ENCODE measurements around the gene PHACTR3. TPM values are rescaled to one million over a fixed set of nuclear protein-coding genes. Genes with fewer than 3 reads are reported as not detected.

The PHACTR3 gene
- total RNA-seq, 1 experiment from 2014 or later = 0.11 TPM

DNA sequence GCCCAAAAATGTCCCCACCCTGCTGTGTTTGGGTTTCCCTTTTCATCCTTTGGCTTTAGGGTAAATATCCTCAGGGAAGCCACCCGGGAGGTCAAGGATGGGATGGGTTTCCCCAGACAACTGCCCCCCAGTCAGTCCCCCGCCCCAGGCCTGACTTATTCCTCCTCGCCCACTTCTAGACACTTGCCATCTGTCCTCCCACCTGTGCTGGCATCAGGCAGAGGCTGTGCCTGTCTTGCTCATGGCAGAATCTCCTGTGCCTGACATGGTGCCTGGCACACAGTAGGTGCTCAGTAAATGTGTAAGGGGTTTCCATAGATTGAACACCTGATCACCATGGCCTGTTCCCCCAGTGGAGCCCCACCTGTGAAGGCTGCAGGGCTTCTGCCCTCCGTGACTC lies 141.8 kb downstream of the PHACTR3 start:
- ChIA-PET POLR2A (no interaction called here), CTCF (interaction anchor here (1.0 kb wide), 1 partner anchor 148 kb away, joined by 3 read pairs; no protein-coding TSS in a partner anchor)
- no peaks in the 10 kb centered on the region for H3K36me3 ChIP-seq (ENCODE audit: control insufficient read depth, insufficient read depth, low read length)
- intact Hi-C loops (cut with micrococcal nuclease; ENCODE audit: unreplicated experiment) = no loop called here
- no peaks in the 10 kb centered on the region for H3K4me1 Mint-ChIP-seq (ENCODE audit: low read depth, unreplicated experiment)
- peaks cover 43% of the 10 kb centered on the region for H3K27me3 Mint-ChIP-seq (ENCODE audit: insufficient read depth, unreplicated experiment)
- TF ChIP-seq, protein P1, sequence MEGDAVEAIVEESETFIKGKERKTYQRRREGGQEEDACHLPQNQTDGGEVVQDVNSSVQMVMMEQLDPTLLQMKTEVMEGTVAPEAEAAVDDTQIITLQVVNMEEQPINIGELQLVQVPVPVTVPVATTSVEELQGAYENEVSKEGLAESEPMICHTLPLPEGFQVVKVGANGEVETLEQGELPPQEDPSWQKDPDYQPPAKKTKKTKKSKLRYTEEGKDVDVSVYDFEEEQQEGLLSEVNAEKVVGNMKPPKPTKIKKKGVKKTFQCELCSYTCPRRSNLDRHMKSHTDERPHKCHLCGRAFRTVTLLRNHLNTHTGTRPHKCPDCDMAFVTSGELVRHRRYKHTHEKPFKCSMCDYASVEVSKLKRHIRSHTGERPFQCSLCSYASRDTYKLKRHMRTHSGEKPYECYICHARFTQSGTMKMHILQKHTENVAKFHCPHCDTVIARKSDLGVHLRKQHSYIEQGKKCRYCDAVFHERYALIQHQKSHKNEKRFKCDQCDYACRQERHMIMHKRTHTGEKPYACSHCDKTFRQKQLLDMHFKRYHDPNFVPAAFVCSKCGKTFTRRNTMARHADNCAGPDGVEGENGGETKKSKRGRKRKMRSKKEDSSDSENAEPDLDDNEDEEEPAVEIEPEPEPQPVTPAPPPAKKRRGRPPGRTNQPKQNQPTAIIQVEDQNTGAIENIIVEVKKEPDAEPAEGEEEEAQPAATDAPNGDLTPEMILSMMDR (IDR thresholded peaks at IDR 0.05; ENCODE audit: insufficient read depth in 1 of 2, low read depth in 1 of 2, low read length in 1 of 2, severe bottlenecking in 1 of 2, unreplicated experiment in 1 of 2) = no peak
- H3K27me3 ChIP-seq (replicated peaks; ENCODE audit: control insufficient read depth, insufficient read depth, low read length) = peaks cover 4% of the 10 kb centered on the region
- H3K4me1 ChIP-seq = no peaks in the 10 kb centered on the region
- BruUV-seq (replicated peaks) = no TSS peak
- no peaks in the 10 kb centered on the region for H3K36me3 Mint-ChIP-seq (ENCODE audit: insufficient read depth, unreplicated experiment)
- no peak overlapping the region for H3K4me3 Mint-ChIP-seq (ENCODE audit: unreplicated experiment)
- H3K9me3 ChIP-seq = no peaks in the 10 kb centered on the region
- no peak overlapping the region for H3K4me3 ChIP-seq (ENCODE audit: low read depth, low read length)
- no peaks in the 10 kb centered on the region for H3K9me3 Mint-ChIP-seq (ENCODE audit: unreplicated experiment)
- H3K27ac Mint-ChIP-seq (ENCODE audit: unreplicated experiment) = no peak overlapping the region
- no peak for DNase-seq

DNA sequence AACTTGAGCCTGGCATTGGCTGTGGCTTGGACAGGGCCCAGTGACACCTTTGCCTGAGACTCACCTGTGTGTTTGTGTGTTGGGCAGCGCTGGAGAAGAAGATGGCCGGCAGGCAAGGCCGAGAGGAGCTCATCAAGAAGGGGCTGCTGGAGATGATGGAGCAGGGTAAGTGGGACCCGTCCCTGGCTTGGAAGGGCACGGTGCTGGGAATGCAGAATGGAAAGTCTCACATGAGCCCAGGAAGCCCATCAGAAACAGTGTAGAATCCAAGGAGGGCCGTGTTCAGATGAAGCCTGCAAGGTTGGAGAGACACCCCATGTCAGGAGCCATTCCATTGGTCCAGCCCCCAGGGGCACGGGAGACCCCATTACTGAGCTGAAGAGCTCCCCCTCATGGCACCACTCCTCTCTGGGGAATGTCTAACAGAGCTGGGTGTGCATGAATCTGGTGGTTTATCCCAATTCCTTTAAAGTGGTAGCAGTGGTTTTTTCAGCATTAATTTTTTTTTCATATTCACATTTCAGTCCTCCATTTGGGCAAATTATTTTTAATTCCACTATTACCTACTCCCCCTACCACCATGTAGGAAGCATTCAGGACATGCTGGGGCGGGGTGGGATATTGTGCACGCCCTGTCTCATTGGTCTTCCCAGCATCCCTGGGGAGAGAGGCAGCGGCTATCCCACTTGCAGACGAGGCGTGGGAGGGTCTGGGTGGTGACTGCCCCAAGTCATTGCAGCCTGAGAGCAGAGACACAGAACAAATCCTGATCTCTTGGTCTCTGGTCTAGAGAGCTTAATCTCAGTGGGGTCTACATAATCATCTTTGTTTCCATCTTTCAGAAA lies 143.6 kb downstream of the PHACTR3 start:
- Histone ChIP-seq H3K4me3 (ENCODE audit: low read depth, low read length) (no peak overlapping the region), H3K36me3 (ENCODE audit: control insufficient read depth, insufficient read depth, low read length) (no peaks in the 10 kb centered on the region), H3K27me3 (replicated peaks; ENCODE audit: control insufficient read depth, insufficient read depth, low read length) (peaks cover 6% of the 10 kb centered on the region), H3K9me3 (no peaks in the 10 kb centered on the region), H3K4me1 (no peaks in the 10 kb centered on the region)
- Mint-ChIP-seq H3K4me3 (ENCODE audit: unreplicated experiment) (no peak overlapping the region), H3K27me3 (ENCODE audit: insufficient read depth, unreplicated experiment) (peaks cover 50% of the 10 kb centered on the region), H3K36me3 (ENCODE audit: insufficient read depth, unreplicated experiment) (no peaks in the 10 kb centered on the region), H3K9me3 (ENCODE audit: unreplicated experiment) (no peaks in the 10 kb centered on the region), H3K27ac (ENCODE audit: unreplicated experiment) (no peak overlapping the region), H3K4me1 (ENCODE audit: low read depth, unreplicated experiment) (no peaks in the 10 kb centered on the region)
- no peak for DNase-seq
- no TSS peak for BruUV-seq (replicated peaks)
- CTCF ChIA-PET = interaction anchor here (1.0 kb wide), 1 partner anchor 220 kb away, joined by 3 read pairs; no protein-coding TSS in a partner anchor
- TF ChIP-seq, protein P1 (IDR thresholded peaks at IDR 0.05; ENCODE audit: insufficient read depth in 1 of 2, low read depth in 1 of 2, low read length in 1 of 2, severe bottlenecking in 1 of 2, unreplicated experiment in 1 of 2) = no peak
- POLR2A ChIA-PET = no interaction called here
- intact Hi-C loops (cut with micrococcal nuclease; ENCODE audit: unreplicated experiment) = no loop called here

DNA sequence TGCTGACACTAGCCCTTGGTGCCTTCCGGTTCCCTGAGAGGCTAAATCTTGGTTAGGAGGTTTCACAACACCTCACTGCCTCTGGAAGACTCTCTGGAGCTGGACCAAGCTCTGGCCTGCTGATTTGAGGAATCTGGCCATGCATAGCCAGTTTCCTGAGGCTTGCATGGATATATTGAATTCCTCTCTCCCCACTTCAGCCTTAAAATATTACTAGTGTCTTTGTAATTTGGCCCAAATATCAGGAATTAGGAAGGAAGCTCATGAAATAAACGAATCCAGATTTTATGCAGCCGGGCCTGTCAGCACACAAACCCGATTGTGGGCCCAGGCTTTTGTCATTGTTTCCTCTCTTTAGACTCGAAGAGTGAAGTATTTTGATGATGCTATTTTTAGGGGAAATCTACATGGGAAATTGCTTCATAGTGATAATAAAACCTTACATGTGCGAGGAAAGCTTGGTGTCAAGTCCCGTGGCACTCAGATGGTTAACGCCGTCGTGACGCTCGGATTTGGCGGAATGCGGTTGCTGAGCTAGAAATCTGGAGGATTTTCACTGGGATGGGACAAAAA lies 144.4 kb downstream of the PHACTR3 start:
- TF ChIP-seq, protein P1 (IDR thresholded peaks at IDR 0.05; ENCODE audit: insufficient read depth in 1 of 2, low read depth in 1 of 2, low read length in 1 of 2, severe bottlenecking in 1 of 2, unreplicated experiment in 1 of 2) = no peak
- no TSS peak for BruUV-seq (replicated peaks)
- Histone ChIP-seq H3K9me3 (no peaks in the 10 kb centered on the region), H3K4me1 (no peaks in the 10 kb centered on the region), H3K27me3 (replicated peaks; ENCODE audit: control insufficient read depth, insufficient read depth, low read length) (peaks cover 8% of the 10 kb centered on the region), H3K36me3 (ENCODE audit: control insufficient read depth, insufficient read depth, low read length) (no peaks in the 10 kb centered on the region), H3K4me3 (ENCODE audit: low read depth, low read length) (no peak overlapping the region)
- DNase-seq = no peak
- intact Hi-C loops (cut with micrococcal nuclease; ENCODE audit: unreplicated experiment) = no loop called here
- Mint-ChIP-seq H3K36me3 (ENCODE audit: insufficient read depth, unreplicated experiment) (no peaks in the 10 kb centered on the region), H3K4me3 (ENCODE audit: unreplicated experiment) (no peak overlapping the region), H3K9me3 (ENCODE audit: unreplicated experiment) (no peaks in the 10 kb centered on the region), H3K27ac (ENCODE audit: unreplicated experiment) (no peak overlapping the region), H3K27me3 (ENCODE audit: insufficient read depth, unreplicated experiment) (peaks cover 58% of the 10 kb centered on the region), H3K4me1 (ENCODE audit: low read depth, unreplicated experiment) (no peaks in the 10 kb centered on the region)
- ChIA-PET POLR2A (no interaction called here), CTCF (interaction anchor here (0.6 to 1.0 kb wide), 2 partner anchors 45 to 221 kb away, joined by 3 to 6 read pairs; no protein-coding TSS in a partner anchor)
